Measurements from ENCODE around the gene AK8.

DNA sequence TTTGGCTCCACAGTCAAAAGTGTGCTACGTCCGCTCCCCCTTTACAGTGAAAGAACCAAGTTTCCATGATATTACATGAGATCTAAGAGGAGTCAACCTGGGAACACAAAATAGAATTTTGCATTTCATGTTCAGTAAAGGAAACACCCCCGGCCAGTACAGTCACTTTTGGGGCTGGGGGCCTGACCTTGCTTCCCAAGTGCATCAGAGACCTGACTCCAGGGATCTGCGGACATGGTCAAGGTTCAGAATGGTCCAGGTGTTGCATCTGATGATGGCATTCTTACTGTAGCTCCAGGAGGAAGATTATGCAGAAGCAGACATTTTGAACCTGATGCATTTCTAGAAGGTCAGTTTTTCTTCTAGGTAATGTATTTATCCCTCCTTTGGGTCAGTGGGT is 39.8 kb downstream of the AK8 start:
- no peak for TF ChIP-seq TCF12 (IDR thresholded peaks at IDR 0.05; ENCODE audit: low read depth)
- TF ChIP-seq, protein P1, sequence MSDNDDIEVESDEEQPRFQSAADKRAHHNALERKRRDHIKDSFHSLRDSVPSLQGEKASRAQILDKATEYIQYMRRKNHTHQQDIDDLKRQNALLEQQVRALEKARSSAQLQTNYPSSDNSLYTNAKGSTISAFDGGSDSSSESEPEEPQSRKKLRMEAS (IDR thresholded peaks at IDR 0.05): no peak
- no peak for TF ChIP-seq YY1 (IDR thresholded peaks at IDR 0.05; ENCODE audit: low read depth)
- no peak for TF ChIP-seq ZBTB7A (IDR thresholded peaks at IDR 0.05; ENCODE audit: low read depth)
- TF ChIP-seq CEBPB (IDR thresholded peaks at IDR 0.05): no peak
- TF ChIP-seq TAF1 (IDR thresholded peaks at IDR 0.05; ENCODE audit: low read depth): no peak
- TF ChIP-seq CREB1 (IDR thresholded peaks at IDR 0.05; ENCODE audit: low read depth): no peak
- no peak for TF ChIP-seq RAD21 (IDR thresholded peaks at IDR 0.05; ENCODE audit: low read depth)
- TF ChIP-seq FOXM1 (IDR thresholded peaks at IDR 0.05; ENCODE audit: borderline replicate concordance, low read depth): no peak
- TF ChIP-seq, protein P2, sequence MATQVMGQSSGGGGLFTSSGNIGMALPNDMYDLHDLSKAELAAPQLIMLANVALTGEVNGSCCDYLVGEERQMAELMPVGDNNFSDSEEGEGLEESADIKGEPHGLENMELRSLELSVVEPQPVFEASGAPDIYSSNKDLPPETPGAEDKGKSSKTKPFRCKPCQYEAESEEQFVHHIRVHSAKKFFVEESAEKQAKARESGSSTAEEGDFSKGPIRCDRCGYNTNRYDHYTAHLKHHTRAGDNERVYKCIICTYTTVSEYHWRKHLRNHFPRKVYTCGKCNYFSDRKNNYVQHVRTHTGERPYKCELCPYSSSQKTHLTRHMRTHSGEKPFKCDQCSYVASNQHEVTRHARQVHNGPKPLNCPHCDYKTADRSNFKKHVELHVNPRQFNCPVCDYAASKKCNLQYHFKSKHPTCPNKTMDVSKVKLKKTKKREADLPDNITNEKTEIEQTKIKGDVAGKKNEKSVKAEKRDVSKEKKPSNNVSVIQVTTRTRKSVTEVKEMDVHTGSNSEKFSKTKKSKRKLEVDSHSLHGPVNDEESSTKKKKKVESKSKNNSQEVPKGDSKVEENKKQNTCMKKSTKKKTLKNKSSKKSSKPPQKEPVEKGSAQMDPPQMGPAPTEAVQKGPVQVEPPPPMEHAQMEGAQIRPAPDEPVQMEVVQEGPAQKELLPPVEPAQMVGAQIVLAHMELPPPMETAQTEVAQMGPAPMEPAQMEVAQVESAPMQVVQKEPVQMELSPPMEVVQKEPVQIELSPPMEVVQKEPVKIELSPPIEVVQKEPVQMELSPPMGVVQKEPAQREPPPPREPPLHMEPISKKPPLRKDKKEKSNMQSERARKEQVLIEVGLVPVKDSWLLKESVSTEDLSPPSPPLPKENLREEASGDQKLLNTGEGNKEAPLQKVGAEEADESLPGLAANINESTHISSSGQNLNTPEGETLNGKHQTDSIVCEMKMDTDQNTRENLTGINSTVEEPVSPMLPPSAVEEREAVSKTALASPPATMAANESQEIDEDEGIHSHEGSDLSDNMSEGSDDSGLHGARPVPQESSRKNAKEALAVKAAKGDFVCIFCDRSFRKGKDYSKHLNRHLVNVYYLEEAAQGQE (IDR thresholded peaks at IDR 0.05; ENCODE audit: low read depth): no peak
- no peak for TF ChIP-seq EGR1 (IDR thresholded peaks at IDR 0.05)
- no peak for TF ChIP-seq EP300 (IDR thresholded peaks at IDR 0.05; ENCODE audit: borderline replicate concordance)
- TF ChIP-seq, protein P3, sequence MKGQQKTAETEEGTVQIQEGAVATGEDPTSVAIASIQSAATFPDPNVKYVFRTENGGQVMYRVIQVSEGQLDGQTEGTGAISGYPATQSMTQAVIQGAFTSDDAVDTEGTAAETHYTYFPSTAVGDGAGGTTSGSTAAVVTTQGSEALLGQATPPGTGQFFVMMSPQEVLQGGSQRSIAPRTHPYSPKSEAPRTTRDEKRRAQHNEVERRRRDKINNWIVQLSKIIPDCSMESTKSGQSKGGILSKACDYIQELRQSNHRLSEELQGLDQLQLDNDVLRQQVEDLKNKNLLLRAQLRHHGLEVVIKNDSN (IDR thresholded peaks at IDR 0.05): no peak

Data from Ishikawa (cell line).